K562 (cell line): Measurements from ENCODE around the gene GALE. TPM values are rescaled to one million over a fixed set of nuclear protein-coding genes. Genes with fewer than 3 reads are reported as not detected.
A peak's percentile ranks its signal among the peaks of the same experiment; 100 is the strongest.

Source experiments
- CHD1 ChIP-seq: fragments of 200-600 bp; sonication (generic); IDR thresholded peaks from one replicate; pipeline ENCODE4 v1.6.1; 2012; ENCODE audit warnings: mild to moderate bottlenecking, moderate library complexity, low read length, inconsistent platforms
- HSF4 ChIP-seq: fragments of 250-450 bp; sonication (Bioruptor Pico); IDR thresholded peaks from 2 replicates; pipeline ENCODE4 v2.1.2; 2022; ENCODE audit warnings: mild to moderate bottlenecking, moderate library complexity, borderline replicate concordance
- NFIX ChIP-seq: fragments of 250-450 bp; sonication (Bioruptor Pico); IDR thresholded peaks from 2 replicates; pipeline ENCODE4 v1.4.0; 2020; ENCODE audit warnings: low read depth, mild to moderate bottlenecking, moderate library complexity
- PRPF4 ChIP-seq: fragments of 200-400 bp; formaldehyde crosslinking; IDR thresholded peaks from one replicate; pipeline ENCODE4 v1.6.1; 2017; ENCODE audit warnings: low read length, low read depth, mild to moderate bottlenecking; ENCODE audit not compliant: insufficient read depth, poor library complexity, severe bottlenecking
- YY1 ChIP-seq, 3 experiments: IDR thresholded peaks; 2 replicates each; pipeline ENCODE4 v1.6.1; 2011; ENCODE audit warnings: low read length in 2 of 3, mild to moderate bottlenecking in 2 of 3, moderate library complexity in 2 of 3, borderline replicate concordance in 1 of 3, control low read depth in 1 of 3, low read depth in 1 of 3; ENCODE audit not compliant: insufficient read depth in 3 of 3, insufficient replicate concordance in 2 of 3, control insufficient read depth in 1 of 3, insufficient read length in 1 of 3; ENCODE audit errors: extremely low read depth in 1 of 3
- ZNF133 ChIP-seq: fragments of 250-450 bp; sonication (Bioruptor Pico); IDR thresholded peaks from 2 replicates; pipeline ENCODE4 v1.4.0; 2020; ENCODE audit warnings: mild to moderate bottlenecking
- polyA plus RNA-seq, 8 experiments: library from polyadenylated mRNA; depleted of rRNA in 4 of 8; stranded (reverse) in 5 of 8; unstranded in 3 of 8; fragments of >200 nt; fragmentation: Nextera tagmentation in 2 of 8; fragmentation: Illumina TruSeq in 1 of 8; extraction: Ambion mirVana in 2 of 8; extraction: Trizol in 1 of 8; gene quantifications; 2 replicates each; pipeline versions ENCODE4 v1.2.1 to v1.2.3, GENCODE V29; 2011 to 2014; ENCODE audit warnings: inconsistent platforms in 1 of 8, missing spikeins in 1 of 8
- total RNA-seq, 7 experiments: library from RNA; depleted of rRNA in 6 of 7; stranded (reverse); fragments of >200 nt in 6 of 7; fragmentation: Illumina TruSeq in 2 of 7; extraction: Trizol in 2 of 7; gene quantifications; 2 replicates each; pipeline versions ENCODE4 v1.2.1 to v1.2.3, GENCODE V29; 2011 to 2021; ENCODE audit warnings: low replicate concordance in 1 of 7
- TF ChIP-seq, protein P1 (sequence below): fragments of 250-450 bp; sonication (Bioruptor Pico); IDR thresholded peaks from 2 replicates; pipeline ENCODE4 v1.4.0; 2020; ENCODE audit warnings: borderline replicate concordance
- TF ChIP-seq, protein P2 (sequence below): sonication (generic); formaldehyde crosslinking; IDR thresholded peaks from 2 replicates; pipeline ENCODE4 v1.8.1; 2023; ENCODE audit warnings: mild to moderate bottlenecking, missing genetic modification reagents
- TF ChIP-seq, protein P3 (sequence below), 2 experiments: fragments of 450-650 bp; formaldehyde crosslinking in 1 of 2; IDR thresholded peaks; 2 replicates each; pipeline versions ENCODE4 v1.4.0 to v1.6.1; 2014 to 2020; ENCODE audit warnings: mild to moderate bottlenecking in 2 of 2, borderline replicate concordance in 1 of 2, low read depth in 1 of 2
- TF ChIP-seq, protein P4 (sequence below): fragments of 250-450 bp; sonication (Bioruptor Pico); IDR thresholded peaks from 2 replicates; pipeline ENCODE4 v1.4.0; 2020

The GALE gene
- total and polyA plus RNA-seq, 9 of the 15 experiments (the other 6 are each of a cell fraction or from before 2014, with no cell fraction given): 8.4 to 139 (median 88.3) TPM

DNA sequence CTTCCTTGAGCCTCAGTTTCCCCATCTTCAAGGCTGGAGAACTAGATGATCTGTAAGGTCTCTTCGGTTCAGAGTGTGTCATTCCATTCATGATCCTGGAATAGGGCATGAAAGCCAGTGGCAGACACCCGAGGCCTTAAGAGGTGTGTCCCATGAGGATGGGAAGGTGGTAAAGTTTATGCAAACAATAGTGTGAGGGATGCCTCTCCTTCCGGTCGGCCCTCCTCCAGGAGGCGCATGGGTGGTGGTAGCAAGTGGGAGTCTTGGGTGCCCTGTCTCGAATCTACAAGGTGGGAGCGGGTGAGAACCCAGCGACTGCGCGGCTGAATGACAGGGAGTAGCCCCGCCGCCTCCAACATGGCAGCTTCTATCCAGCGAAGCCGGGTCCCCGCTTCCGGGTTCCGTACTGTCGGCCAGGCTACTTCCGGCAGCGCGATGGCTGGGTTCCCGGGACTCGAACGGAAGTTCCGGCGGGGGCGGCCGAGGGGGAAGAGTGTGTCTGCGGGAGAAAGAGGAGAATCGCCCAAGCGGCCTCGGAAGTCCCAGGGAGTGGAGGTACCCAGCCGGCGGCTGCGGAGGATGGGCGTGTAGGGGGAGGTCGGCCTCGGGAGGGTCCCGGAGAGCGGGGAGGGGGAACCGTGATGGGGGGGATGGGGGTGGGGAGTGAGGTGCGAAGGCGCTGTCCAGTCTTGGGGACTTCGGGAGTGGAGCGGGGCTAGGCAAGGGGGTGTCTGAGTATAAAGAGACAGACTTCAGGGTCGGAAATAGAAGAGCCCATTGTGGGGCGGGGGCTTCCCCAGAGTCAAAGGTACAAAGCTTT, 9.6 kb downstream of the GALE start, which contains the start of gene LYPLA2 (continued):
- TF ChIP-seq PRPF4: no peak
- TF ChIP-seq YY1 (IDR thresholded peaks at IDR 0.05; ENCODE audit: borderline replicate concordance in 1 of 3, control insufficient read depth in 1 of 3, extremely low read depth in 1 of 3, insufficient read depth in 3 of 3, insufficient read length in 1 of 3, insufficient replicate concordance in 2 of 3, low read depth in 1 of 3, low read length in 2 of 3): peak; percentile 80 to 99 (median 98)
- TF ChIP-seq, protein P1, sequence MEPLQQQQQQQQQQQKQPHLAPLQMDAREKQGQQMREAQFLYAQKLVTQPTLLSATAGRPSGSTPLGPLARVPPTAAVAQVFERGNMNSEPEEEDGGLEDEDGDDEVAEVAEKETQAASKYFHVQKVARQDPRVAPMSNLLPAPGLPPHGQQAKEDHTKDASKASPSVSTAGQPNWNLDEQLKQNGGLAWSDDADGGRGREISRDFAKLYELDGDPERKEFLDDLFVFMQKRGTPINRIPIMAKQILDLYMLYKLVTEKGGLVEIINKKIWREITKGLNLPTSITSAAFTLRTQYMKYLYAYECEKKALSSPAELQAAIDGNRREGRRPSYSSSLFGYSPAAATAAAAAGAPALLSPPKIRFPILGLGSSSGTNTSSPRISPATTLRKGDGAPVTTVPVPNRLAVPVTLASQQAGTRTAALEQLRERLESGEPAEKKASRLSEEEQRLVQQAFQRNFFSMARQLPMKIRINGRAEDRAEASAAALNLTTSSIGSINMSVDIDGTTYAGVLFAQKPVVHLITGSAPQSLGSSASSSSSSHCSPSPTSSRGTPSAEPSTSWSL (CRISPR knock-in tag): no peak
- no peak for TF ChIP-seq ZNF133
- TF ChIP-seq, protein P2, sequence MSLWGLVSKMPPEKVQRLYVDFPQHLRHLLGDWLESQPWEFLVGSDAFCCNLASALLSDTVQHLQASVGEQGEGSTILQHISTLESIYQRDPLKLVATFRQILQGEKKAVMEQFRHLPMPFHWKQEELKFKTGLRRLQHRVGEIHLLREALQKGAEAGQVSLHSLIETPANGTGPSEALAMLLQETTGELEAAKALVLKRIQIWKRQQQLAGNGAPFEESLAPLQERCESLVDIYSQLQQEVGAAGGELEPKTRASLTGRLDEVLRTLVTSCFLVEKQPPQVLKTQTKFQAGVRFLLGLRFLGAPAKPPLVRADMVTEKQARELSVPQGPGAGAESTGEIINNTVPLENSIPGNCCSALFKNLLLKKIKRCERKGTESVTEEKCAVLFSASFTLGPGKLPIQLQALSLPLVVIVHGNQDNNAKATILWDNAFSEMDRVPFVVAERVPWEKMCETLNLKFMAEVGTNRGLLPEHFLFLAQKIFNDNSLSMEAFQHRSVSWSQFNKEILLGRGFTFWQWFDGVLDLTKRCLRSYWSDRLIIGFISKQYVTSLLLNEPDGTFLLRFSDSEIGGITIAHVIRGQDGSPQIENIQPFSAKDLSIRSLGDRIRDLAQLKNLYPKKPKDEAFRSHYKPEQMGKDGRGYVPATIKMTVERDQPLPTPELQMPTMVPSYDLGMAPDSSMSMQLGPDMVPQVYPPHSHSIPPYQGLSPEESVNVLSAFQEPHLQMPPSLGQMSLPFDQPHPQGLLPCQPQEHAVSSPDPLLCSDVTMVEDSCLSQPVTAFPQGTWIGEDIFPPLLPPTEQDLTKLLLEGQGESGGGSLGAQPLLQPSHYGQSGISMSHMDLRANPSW (CRISPR knock-in tag): no peak
- TF ChIP-seq CHD1: no peak
- TF ChIP-seq NFIX (CRISPR knock-in tag): no peak
- TF ChIP-seq, protein P3, sequence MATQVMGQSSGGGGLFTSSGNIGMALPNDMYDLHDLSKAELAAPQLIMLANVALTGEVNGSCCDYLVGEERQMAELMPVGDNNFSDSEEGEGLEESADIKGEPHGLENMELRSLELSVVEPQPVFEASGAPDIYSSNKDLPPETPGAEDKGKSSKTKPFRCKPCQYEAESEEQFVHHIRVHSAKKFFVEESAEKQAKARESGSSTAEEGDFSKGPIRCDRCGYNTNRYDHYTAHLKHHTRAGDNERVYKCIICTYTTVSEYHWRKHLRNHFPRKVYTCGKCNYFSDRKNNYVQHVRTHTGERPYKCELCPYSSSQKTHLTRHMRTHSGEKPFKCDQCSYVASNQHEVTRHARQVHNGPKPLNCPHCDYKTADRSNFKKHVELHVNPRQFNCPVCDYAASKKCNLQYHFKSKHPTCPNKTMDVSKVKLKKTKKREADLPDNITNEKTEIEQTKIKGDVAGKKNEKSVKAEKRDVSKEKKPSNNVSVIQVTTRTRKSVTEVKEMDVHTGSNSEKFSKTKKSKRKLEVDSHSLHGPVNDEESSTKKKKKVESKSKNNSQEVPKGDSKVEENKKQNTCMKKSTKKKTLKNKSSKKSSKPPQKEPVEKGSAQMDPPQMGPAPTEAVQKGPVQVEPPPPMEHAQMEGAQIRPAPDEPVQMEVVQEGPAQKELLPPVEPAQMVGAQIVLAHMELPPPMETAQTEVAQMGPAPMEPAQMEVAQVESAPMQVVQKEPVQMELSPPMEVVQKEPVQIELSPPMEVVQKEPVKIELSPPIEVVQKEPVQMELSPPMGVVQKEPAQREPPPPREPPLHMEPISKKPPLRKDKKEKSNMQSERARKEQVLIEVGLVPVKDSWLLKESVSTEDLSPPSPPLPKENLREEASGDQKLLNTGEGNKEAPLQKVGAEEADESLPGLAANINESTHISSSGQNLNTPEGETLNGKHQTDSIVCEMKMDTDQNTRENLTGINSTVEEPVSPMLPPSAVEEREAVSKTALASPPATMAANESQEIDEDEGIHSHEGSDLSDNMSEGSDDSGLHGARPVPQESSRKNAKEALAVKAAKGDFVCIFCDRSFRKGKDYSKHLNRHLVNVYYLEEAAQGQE (IDR thresholded peaks at IDR 0.05; ENCODE audit: borderline replicate concordance): peak; percentile 20; the same call in 1 of the 2 replicates
- TF ChIP-seq, protein P3 (CRISPR knock-in tag; IDR thresholded peaks at IDR 0.05; ENCODE audit: low read depth): peak; percentile 51
- TF ChIP-seq, protein P4, sequence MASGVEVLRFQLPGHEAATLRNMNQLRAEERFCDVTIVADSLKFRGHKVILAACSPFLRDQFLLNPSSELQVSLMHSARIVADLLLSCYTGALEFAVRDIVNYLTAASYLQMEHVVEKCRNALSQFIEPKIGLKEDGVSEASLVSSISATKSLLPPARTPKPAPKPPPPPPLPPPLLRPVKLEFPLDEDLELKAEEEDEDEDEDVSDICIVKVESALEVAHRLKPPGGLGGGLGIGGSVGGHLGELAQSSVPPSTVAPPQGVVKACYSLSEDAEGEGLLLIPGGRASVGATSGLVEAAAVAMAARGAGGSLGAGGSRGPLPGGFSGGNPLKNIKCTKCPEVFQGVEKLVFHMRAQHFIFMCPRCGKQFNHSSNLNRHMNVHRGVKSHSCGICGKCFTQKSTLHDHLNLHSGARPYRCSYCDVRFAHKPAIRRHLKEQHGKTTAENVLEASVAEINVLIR (CRISPR knock-in tag): peak; percentile 28; the same call in 1 of the 2 replicates
- TF ChIP-seq HSF4 (CRISPR knock-in tag): no peak
